ENCODE data around the gene KLK5. TPM values are rescaled to one million over a fixed set of nuclear protein-coding genes. Genes with fewer than 3 reads are reported as not detected.
"Not testable (repeated sequence)": the region's sequence is repeated elsewhere in the genome, so short reads cannot be mapped to it uniquely, and the experiment has no call there.

KLK5 gene
- total RNA-seq, 4 donors from 2014 or later = not detected

- H3K9me3 ChIP-seq = no peaks in the 10 kb centered on the region
- no peaks in the 10 kb centered on the region for H3K36me3 ChIP-seq
- H3K27me3 ChIP-seq = peaks cover 0 to 64% (median 14%) of the 10 kb centered on the region in 4 donors
- H3K4me1 ChIP-seq = no peaks in the 10 kb centered on the region
- no peak overlapping the region for H3K27ac ChIP-seq (replicated peaks in 1 of 4)
- no peak overlapping the region for H3K4me3 ChIP-seq
- 84% methylated on average over 4 of the region's 4 CpGs for WGBS
- intact Hi-C loops (cut with DNase I) = no loop called here
- TF ChIP-seq POLR2AphosphoS5 (IDR thresholded peaks at IDR 0.05) (no peak), EP300 (IDR thresholded peaks at IDR 0.05) (no peak)
- no peak for DNase-seq (ENCODE audit: extremely low spot score)
Measured at GRCh38 chr19:50998686-50999085, 45.8 kb upstream of the KLK5 start.

GRCh38 chr19:50998061-50998460, 45.2 kb upstream of the KLK5 start:
- Histone ChIP-seq H3K27me3 (peaks cover 0 to 57% (median 13%) of the 10 kb centered on the region in 4 donors), H3K36me3 (no peaks in the 10 kb centered on the region), H3K4me3 (no peak overlapping the region), H3K4me1 (no peaks in the 10 kb centered on the region), H3K27ac (replicated peaks in 1 of 4) (no peak overlapping the region), H3K9me3 (no peaks in the 10 kb centered on the region)
- no peak for DNase-seq (ENCODE audit: extremely low spot score)
- TF ChIP-seq CTCF (IDR thresholded peaks at IDR 0.05) (no peak), POLR2A (IDR thresholded peaks at IDR 0.05; ENCODE audit: low read depth) (no peak), EP300 (IDR thresholded peaks at IDR 0.05) (no peak), POLR2AphosphoS5 (IDR thresholded peaks at IDR 0.05) (no peak)
- intact Hi-C loops (cut with DNase I) = no loop called here
- WGBS = 68% methylated on average over 5 of the region's 5 CpGs

GRCh38 chr19:50994129-50994528, 41.3 kb upstream of the KLK5 start:
- no peak overlapping the region for H3K27ac ChIP-seq (replicated peaks in 1 of 4)
- WGBS = 71% methylated on average over 2 of the region's 2 CpGs
- H3K4me3 ChIP-seq = no peak overlapping the region
- H3K36me3 ChIP-seq = no peaks in the 10 kb centered on the region
- no peak for TF ChIP-seq EP300 (IDR thresholded peaks at IDR 0.05)
- TF ChIP-seq CTCF (IDR thresholded peaks at IDR 0.05) = no peak
- no peak for TF ChIP-seq POLR2AphosphoS5 (IDR thresholded peaks at IDR 0.05)
- TF ChIP-seq POLR2A (IDR thresholded peaks at IDR 0.05; ENCODE audit: low read depth) = no peak
- intact Hi-C loops (cut with DNase I) = no loop called here
- no peaks in the 10 kb centered on the region for H3K4me1 ChIP-seq
- peaks cover 0 to 34% (median 2%) of the 10 kb centered on the region in 4 donors for H3K27me3 ChIP-seq
- no peak for DNase-seq (ENCODE audit: extremely low spot score)
- H3K9me3 ChIP-seq = no peaks in the 10 kb centered on the region

GRCh38 chr19:50992666-50993035, 39.8 kb upstream of the KLK5 start:
- Histone ChIP-seq H3K36me3 (no peaks in the 10 kb centered on the region), H3K9me3 (no peaks in the 10 kb centered on the region), H3K27ac (replicated peaks in 1 of 4) (no peak overlapping the region), H3K4me3 (no peak overlapping the region), H3K27me3 (peaks cover 0 to 20% (median 0%) of the 10 kb centered on the region in 4 donors), H3K4me1 (no peaks in the 10 kb centered on the region)
- intact Hi-C loops (cut with DNase I) = no loop called here
- TF ChIP-seq CTCF (IDR thresholded peaks at IDR 0.05) (no peak), POLR2A (IDR thresholded peaks at IDR 0.05; ENCODE audit: low read depth) (no peak), EP300 (IDR thresholded peaks at IDR 0.05) (no peak), POLR2AphosphoS5 (IDR thresholded peaks at IDR 0.05) (no peak)
- DNase-seq (ENCODE audit: extremely low spot score) = no peak
- 66% methylated on average over 2 of the region's 2 CpGs for WGBS

- H3K9me3 ChIP-seq; DNase-seq (ENCODE audit: extremely low spot score); H3K4me1 ChIP-seq; intact Hi-C loops (cut with DNase I); H3K27ac ChIP-seq (replicated peaks in 1 of 4); H3K4me3 ChIP-seq; H3K36me3 ChIP-seq: not testable (repeated sequence)
- 84% methylated on average over 14 of the region's 14 CpGs for WGBS
- H3K27me3 ChIP-seq = peaks cover 0 to 61% (median 0%) of the 10 kb centered on the region in 4 donors
Measured at GRCh38 chr19:50984416-50984815, 31.6 kb upstream of the KLK5 start.

GRCh38 chr19:50983625-50984292, 30.9 kb upstream of the KLK5 start, which contains the start of gene KLK7:
KLK7 (minus strand) TSS chr19:50983917; CDS start chr19:50982399, 1,518 bp downstream.
- Histone ChIP-seq H3K9me3 (no peaks in the 10 kb centered on the region), H3K27ac (replicated peaks in 1 of 4) (no peak within 1 kb of the TSS), H3K4me1 (no peaks in the 10 kb centered on the region), H3K27me3 (peaks cover 0 to 68% (median 0%) of the 10 kb centered on the region in 4 donors), H3K36me3 (no peaks in the 10 kb centered on the region), H3K4me3 (no peak within 1 kb of the TSS)
- TF ChIP-seq CTCF (IDR thresholded peaks at IDR 0.05) (no peak), POLR2AphosphoS5 (IDR thresholded peaks at IDR 0.05) (no peak), POLR2A (IDR thresholded peaks at IDR 0.05; ENCODE audit: low read depth) (no peak), EP300 (IDR thresholded peaks at IDR 0.05) (no peak)
- intact Hi-C loops (cut with DNase I) = no loop called here
- whole genome bisulfite sequencing = 13% methylated on average over 26 of the region's 28 CpGs
- no peak for DNase-seq (ENCODE audit: extremely low spot score)

Measured in esophagus muscularis mucosa (tissue), 4 donors.